Brain microvascular endothelial cell (primary cell): ENCODE results near the gene DRAM2.

Experiments used
- DNase-seq: peaks from one replicate; pipeline ENCODE4 v3.0.0-alpha.2; 2020
- H3K27ac ChIP-seq: fragments of 250-450 bp; sonication (Bioruptor Pico); 2 replicates; pipeline ENCODE4 v1.5.1; 2020; ENCODE audit warnings: mild to moderate bottlenecking, moderate library complexity
- H3K27me3 ChIP-seq: fragments of 250-450 bp; sonication (Bioruptor Pico); replicated peaks from 2 replicates; pipeline ENCODE4 v1.5.1; 2020; ENCODE audit warnings: mild to moderate bottlenecking
- H3K36me3 ChIP-seq: fragments of 250-450 bp; sonication (Bioruptor Pico); replicated peaks from 2 replicates; pipeline ENCODE4 v1.5.1; 2020; ENCODE audit warnings: mild to moderate bottlenecking
- H3K4me3 ChIP-seq: 2 replicates; pipeline ENCODE4 v1.5.1; 2011; ENCODE audit warnings: low read depth, mild to moderate bottlenecking, control low read depth, low read length, moderate library complexity
- CTCF ChIP-seq: IDR thresholded peaks from 2 replicates; pipeline ENCODE4 v1.5.1; 2011; ENCODE audit warnings: low read depth, mild to moderate bottlenecking, moderate library complexity, low read length, control low read depth, inconsistent platforms; ENCODE audit errors: missing control alignments
- in situ Hi-C: cut with HindIII; loops from 2 replicates; pipeline ENCODE4 v1.10.0; 2017; ENCODE audit warnings: low sequenced_read_pairs, low pct_ligation_motif_present

DRAM2 gene

GRCh38 chr1:111176678-111177077 lies 36.8 kb upstream of the DRAM2 start:
- no peak for TF ChIP-seq CTCF
- Histone ChIP-seq H3K36me3 (no peaks in the 10 kb centered on the region), H3K4me3 (no peak overlapping the region), H3K27me3 (no peaks in the 10 kb centered on the region), H3K27ac (no peak overlapping the region)
- in situ Hi-C loops: no loop called here
- DNase-seq: no peak

GRCh38 chr1:111175349-111175748 lies 35.5 kb upstream of the DRAM2 start:
- no peak for DNase-seq
- TF ChIP-seq CTCF: no peak
- in situ Hi-C loops: no loop called here
- H3K36me3 ChIP-seq: no peaks in the 10 kb centered on the region
- no peak overlapping the region for H3K27ac ChIP-seq
- no peaks in the 10 kb centered on the region for H3K27me3 ChIP-seq
- H3K4me3 ChIP-seq: no peak overlapping the region

GRCh38 chr1:111174070-111174469 lies 34.2 kb upstream of the DRAM2 start:
- TF ChIP-seq CTCF: no peak
- Histone ChIP-seq H3K27me3 (no peaks in the 10 kb centered on the region), H3K36me3 (no peaks in the 10 kb centered on the region), H3K4me3 (no peak overlapping the region), H3K27ac (no peak overlapping the region)
- in situ Hi-C loops: no loop called here
- no peak for DNase-seq

GRCh38 chr1:111172463-111172862 lies 32.6 kb upstream of the DRAM2 start:
- H3K27ac ChIP-seq: no peak overlapping the region
- no peak for DNase-seq
- H3K36me3 ChIP-seq: no peaks in the 10 kb centered on the region
- H3K4me3 ChIP-seq: no peak overlapping the region
- no peaks in the 10 kb centered on the region for H3K27me3 ChIP-seq
- in situ Hi-C loops: no loop called here
- no peak for TF ChIP-seq CTCF

GRCh38 chr1:111164151-111164550 lies 24.3 kb upstream of the DRAM2 start:
- in situ Hi-C loops: no loop called here
- Histone ChIP-seq H3K36me3 (peaks cover 11% of the 10 kb centered on the region), H3K27me3 (no peaks in the 10 kb centered on the region), H3K4me3 (no peak overlapping the region), H3K27ac (no peak overlapping the region)
- no peak for TF ChIP-seq CTCF
- DNase-seq: no peak

GRCh38 chr1:111163363-111163762 lies 23.5 kb upstream of the DRAM2 start:
- no peak for TF ChIP-seq CTCF
- no peak overlapping the region for H3K4me3 ChIP-seq
- peaks cover 11% of the 10 kb centered on the region for H3K36me3 ChIP-seq
- no peak for DNase-seq
- H3K27me3 ChIP-seq: no peaks in the 10 kb centered on the region
- in situ Hi-C loops: no loop called here
- H3K27ac ChIP-seq: no peak overlapping the region
